DMS114 treated with DMSO at 0.1 percent for 48 hours (cell line): ENCODE measurements around the gene TSFM.

Experiments used
- DNase-seq: peaks from one replicate; lab custom pipeline; 2025; ENCODE audit not compliant: unreplicated experiment; lab: John Stamatoyannopoulos, UW

The TSFM gene

DNA sequence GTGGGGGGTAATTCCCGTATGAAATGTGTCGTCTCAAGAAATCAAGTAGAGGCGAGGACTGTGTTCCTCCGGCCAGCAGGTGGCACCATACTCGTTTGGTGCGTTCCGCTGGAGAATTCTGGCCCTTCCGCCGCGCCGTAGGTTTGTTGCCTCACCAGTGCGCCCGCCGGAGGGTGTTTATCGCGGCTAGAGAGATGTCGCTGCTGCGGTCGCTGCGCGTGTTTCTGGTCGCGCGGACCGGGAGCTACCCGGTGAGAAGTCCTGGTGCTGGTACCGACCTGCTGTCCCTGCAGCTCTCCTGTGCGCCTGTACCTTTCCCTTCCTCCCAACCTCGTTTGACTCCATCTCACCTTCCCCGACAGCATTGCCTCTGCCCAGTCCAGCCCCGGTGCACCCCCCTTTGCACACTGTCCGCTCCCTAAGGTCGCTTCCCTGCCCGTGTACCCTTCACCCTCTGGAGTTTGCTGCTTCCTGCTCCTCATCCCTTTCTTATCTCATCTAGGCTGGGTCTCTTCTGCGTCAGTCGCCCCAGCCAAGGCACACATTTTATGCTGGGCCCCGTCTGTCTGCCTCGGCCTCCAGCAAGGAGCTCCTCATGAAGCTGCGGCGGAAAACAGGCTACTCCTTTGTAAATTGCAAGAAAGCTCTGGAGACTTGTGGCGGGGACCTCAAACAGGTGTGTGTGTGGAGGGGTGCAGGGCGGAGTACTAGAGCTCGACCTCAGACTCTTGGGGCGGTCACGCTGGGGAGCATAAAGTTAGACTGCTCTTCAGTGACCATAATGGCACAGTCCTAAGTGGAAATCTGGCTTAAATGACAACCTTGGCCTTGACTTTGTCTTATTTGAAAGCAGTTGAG lies at the start of gene TSFM:
Gene TSFM, plus strand, starts transcription at position 180 of the 858 bp plus-strand sequence. Its CDS starts 15 bp downstream, at position 195.
- DNase-seq = peak; percentile 93

DNA sequence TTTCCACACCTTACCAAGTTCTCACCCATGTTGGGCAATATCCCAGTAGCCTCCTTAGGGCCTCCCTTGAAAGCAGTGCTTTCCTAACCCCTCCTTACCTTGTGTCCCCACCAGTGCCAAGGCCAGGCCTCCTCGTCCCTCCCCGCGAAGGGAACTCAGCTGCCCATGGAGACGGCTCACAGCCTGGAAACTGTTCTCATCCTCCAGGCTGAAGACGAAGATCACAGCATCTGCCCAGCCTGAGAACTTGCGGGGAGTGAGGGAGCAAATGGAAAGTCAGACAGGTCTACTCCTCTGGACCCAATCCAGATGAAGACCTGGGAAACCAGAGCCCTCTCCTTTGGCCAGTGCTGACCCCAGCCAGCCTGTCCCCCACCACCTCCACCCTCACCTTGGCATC lies 48.7 kb upstream of the TSFM start:
- no peak for DNase-seq

DNA sequence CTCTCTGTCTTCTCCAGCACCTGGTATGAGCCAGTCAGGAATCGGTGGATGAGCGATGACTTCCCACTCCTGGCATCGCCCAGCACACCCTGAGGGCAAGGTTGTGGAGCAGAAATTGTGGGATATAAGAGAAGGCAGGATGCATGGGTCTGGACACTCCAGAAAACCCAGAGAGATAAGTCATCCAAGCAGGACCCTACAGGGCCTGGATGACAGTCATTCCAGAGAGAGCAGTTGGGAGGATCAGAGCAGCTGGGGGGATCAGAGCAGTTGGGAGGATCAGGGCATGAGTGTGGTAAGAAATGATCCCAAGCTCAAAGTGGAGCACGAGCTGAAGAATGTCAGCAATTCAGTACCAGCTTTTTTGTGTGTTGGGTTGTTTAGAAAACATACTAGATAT lies 48.0 kb upstream of the TSFM start:
- no peak for DNase-seq

DNA sequence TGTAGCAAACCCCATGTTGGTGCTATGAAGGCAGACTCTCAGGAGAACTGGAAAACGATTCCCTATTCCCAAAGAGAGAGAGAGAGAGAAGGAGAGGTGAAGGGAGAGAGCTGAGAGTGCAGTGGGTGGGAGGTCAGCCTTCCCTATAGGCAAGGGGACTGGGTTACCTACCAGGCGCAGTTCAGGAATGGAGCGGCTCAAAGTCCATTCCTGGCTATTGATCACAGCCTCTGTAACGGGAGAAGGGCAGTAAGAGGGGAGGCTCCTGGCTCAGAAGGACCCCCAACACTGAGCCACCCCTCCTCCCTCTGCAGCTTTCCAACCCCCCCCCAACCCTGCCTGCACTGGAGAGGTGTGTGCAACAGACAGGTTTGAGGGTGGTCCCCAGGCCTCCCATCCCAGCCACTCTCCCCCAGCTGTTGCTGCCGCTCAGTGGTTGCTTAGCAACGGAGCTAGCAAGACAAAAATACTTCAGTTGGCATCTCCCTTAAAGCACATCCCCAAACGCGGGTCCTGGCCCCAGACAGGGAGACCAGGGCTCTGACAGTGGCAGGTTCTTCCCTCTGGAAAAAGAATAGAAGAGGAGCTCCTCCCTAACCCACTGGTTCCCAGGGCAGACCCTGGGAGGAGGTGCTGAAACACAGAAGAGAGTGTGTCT lies 47.3 kb upstream of the TSFM start:
- DNase-seq = no peak

DNA sequence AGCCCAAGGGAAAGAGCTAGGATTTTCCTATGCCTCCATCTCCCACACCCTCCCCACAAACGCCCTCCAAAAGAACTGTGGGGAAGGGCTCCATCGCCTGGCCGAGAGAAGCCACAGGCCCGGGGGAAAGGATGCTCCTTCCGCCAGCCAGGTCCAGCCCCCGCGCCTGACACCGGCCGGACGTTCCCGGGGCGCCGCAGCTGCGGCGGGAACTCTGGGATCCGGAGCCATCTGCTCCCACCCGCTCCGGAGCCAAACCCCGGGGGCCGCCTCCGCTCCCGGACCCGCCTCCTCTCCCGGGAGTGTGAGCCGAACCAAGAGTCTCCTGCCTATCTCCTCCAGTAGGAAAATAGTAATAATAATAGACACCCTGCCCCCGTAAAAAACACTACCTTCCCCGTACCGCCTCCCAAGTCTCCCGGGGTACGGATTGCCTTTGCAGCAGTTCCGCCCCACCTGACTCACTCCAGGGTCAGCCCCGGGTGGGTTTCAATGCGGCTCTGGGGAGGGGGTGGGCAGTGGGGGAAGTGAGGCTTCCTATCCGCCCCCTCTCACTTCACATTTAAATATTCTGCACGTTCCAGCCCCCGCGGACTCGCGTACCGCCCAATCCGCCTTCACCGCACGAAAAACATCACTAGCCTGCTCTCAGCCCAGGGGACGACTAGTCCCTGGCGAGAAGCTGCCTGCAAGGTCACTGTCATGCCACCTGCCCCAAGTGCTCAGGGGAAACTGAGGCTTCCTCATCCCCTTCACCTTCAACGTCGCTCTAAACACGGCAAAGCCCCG lies 46.4 kb upstream of the TSFM start:
- peak; percentile 54 for DNase-seq

DNA sequence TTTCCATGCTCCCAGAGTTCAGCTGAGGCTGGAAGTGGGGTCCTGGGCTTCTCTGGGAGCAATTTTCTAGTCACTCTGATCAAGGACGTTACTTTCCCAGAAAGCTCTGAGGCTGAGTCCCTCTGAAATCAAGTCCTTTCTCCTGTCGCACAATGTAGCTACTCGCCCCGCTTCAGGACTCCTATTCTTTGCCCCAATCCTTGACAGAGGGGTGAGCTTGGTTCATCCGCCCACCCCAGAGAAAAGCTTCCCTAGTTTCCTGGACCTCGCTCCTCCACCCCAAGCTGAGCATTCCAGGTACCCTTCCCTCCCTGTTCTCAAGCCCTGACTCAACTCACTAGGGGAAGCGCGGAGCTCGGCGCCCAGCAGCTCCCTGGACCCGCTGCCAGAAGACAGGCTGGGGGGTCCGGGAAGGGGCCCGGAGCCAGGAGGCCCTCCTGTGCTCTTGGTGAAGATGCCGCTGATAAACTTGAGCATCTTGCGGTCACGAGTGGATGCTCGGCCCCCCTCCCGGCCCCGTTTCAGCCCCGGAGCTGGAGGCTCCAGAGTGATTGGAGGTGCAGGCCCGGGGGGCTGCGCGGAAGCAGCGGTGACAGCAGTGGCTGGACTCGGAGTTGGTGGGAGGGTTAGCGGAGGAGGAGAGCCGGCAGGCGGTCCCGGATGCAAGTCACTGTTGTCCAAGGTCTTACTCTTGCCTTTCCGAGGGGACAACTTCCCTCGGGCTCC lies 45.7 kb upstream of the TSFM start:
- DNase-seq = peak; percentile 37

DNA sequence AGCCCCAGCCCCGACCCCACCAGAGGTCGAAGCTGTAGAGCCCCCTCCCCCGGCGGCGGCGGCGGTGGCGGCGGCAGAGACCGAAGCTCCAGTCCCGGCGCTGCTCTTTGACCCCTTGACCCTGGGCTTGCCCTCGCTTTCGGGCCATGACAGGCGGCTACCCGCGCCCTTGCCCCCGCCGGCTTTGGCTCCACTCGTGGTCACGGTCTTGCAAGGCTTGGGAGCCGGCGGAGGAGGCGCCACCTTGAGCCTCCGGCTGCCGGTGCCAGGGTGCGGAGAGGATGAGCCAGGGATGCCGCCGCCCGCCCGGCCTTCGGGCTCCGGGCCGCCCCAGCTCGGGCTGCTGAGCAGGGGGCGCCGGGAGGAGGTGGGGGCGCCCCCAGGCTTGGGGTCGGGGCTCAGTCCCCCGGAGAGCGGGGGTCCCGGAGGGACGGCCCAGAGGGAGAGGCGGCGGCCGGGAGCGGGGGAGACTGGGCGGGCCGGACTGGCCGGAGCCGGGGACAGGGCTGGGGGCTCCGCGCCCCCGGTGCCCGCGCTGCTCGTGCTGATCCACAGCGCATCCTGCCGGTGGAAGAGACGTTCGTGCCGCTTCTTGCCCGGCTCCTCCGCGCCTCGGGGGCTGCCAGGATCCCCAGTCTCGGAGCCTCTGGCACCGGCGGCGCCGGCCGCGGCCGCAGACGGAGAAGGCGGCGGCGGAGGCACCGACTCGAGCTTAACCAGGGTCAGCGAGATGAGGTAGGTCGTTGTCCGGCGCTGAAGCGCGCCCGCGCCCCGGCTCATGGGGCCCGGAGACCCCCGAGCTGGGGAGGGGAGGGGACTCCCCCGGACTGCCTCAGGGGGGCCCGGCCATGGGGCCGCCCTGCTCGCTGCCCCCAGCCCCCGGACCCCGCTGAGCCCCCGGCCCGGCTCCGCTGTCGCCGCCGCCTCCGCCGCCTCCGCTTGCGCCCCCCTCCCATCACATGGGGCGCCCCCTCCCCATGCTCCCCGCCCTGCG lies 44.8 kb upstream of the TSFM start:
- no peak for DNase-seq

DNA sequence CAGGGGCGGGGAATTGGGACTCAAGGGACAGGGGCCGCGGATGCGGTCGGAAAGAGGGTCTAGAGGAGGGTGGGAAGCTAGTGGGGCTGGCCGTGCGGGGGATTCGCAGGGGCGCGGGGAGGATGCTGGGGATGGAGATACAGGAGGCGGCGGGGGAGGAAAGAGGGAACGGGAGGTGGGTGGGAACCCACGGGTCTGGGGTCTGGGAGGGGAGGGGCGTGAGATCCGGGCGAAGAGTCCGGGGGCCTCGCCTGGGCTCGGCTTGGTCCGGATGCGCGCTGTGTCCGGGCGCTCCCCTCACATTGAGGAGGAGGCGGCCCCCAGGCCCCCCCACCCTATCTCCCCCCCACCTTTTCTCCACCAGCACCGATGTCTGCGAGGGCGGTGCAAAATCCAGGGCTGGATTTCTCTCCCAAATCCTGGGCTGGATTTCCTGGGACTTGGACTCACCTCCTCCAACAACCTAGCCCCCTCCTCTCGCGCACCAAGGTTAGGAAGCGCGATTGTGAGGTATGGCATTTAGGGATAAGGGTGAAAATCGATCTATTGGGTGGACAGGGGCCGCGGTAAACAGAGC lies 43.8 kb upstream of the TSFM start, which contains the start of gene AGAP2:
Gene AGAP2, minus strand, starts transcription at position 82 of the 577 bp plus-strand sequence. CDS start 496 bp downstream, outside the sequence.
- DNase-seq = peak; percentile 13

DNA sequence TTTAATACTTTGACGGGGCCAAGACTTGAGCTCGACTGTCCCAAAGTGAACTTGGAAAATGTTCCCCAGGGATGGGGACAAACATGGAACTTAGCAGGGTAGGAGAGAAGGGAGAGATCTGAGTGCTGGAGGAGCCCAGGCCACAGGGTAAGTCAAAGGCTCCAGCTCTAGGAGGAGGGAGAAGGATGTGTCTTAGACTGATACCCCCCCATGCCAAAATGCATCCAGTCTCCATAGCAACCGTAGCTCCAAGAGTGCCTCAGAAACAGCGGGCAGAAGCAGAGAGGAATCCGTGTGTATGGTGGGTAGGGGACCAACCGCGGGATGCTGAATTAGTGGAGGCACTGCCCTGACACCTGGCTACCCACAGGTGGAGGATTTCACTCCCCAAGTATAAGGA lies 43.2 kb upstream of the TSFM start:
- no peak for DNase-seq

DNA sequence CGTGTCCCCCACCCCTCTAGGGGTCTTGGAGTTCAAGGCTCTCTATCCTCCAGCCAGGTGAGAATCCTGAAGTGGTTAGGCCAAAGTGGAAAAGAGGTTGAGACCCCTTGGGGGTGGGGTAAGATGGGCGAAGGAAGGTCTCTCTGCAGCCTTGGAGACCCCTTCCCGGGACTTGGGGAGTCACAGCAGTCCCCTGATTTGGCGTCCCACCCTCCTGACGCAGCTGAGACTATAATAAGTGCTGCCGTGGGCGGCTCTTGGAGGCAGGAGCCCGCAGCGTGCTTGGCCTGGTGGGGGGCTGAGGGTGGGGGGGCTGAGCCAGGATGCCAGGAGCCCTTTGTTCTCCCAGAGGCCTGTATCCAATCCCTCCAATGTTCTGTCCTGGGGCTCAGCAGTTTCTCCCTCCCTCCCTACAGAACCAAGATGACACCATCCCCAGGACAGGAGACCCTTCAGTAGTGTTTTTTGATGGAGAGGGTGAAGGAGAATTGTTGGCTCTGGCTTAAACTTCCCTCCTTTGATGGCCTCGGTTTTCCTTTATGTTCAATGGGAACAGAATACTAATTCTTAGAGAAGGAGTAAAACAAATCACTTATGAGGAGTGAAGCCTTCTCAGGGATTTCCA lies 42.6 kb upstream of the TSFM start:
- no peak for DNase-seq

DNA sequence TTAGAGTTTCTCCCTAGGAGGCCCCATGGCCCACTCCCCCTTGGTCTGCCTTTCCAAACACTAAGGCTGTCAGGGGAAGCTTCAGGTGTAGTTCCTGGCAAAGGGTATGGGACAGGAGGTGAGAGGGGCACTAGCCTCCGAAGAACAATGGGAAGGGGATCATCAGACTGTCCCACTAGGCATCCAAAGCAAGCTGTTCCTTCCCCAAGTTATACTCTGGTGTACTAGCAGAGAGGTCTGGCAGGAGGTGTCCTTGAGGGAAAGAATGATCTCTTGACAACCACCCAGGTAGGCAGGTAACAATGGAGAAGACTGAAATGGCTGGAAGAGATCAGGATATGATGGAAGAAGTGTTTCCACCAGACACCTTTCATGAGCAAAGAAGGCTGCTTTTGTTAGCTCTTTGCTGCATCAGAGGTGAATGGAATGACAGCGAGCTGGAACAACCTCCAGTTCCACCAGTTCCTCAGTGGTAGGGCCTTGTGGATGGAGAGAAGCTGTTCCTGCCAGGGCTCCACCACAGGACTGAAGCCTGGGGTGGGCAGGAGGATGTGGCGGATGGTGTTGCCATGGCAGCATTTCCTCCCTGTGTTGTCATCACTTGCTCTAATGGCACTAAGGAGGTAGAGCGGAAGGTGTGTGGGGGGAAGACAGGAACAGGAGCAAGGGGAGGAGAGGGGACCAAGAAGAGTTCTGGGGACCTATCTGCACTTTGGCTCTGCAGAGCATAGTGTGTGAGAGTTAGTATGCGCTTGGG lies 41.8 kb upstream of the TSFM start:
- no peak for DNase-seq

DNA sequence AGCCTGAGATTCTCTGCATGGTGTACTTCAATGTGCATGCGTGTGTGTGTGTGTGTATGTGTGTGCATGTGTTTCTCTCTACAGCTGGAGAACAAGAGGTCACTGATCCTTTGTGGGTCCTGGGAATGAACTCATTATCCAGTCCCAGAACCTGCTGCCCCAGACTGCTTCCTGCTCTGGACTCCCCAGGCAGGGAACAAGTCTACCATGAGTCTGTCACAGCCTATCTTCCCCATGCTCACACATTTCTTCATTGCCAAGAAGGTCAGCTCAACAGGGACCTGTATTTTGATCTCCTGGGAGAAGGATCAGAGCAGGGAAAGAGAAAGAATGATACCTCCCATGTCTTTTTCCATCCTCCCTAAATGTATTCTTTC lies 41.2 kb upstream of the TSFM start:
- DNase-seq = no peak

DNA sequence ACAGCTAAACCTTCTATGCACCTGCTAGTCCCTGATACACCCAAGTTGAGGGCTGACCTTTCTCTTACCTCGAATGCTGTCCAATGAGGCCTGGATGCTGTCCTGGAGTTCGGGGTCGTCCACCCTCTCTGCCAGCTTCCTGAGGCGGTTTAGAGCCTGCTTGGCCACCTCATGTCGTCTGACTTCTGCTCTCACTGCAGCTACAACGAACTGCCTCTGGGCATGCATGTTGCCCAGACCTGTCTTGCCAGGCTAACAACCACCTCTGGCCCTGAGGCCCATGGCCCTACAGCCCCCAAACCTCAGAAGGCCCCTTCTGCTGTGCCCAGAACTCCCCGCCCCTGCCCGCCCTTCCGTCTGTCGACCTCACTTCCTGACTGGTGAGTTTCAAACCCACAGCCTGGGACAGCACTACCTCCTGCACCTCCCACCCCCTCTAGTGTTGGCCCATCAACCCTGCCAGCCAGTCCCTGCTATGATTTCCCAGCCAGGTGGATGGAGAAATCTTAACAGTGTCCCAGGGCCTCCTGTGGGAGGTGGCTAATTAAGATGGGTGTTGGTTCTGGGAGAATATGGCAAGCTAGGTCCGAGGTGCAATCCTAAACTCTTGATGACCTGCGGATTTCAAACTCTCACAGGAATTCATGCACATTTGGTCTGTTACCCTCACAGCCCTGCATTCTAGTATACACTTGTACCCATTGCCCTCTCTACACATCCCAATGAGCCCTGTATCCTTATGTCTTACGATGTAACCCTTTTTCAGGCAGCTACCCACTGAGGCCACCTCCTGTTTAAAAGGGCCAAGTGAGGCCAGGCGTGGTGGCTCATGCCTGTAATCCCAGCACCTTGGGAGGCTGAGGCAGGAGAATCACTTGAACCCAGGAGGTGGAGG lies 40.5 kb upstream of the TSFM start:
- no peak for DNase-seq

DNA sequence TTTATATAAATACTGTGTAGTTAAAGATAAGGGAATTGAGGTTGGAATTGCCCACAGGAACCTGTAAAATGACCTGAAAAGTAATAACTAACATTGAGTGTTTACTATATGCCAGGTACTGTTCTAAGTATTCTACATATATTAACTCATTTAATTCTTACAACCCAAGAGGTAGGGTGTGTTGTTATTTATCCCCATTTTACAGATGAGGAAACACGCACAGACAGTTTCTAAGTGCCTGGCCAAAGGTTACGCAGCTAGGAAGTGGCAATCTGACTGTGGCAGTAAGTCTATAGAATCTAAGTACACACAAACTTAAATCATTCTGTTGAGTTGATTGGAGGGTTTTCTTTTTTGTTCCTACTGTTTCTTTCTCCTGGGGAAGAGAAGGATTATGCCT lies 38.8 kb upstream of the TSFM start:
- DNase-seq = no peak

DNA sequence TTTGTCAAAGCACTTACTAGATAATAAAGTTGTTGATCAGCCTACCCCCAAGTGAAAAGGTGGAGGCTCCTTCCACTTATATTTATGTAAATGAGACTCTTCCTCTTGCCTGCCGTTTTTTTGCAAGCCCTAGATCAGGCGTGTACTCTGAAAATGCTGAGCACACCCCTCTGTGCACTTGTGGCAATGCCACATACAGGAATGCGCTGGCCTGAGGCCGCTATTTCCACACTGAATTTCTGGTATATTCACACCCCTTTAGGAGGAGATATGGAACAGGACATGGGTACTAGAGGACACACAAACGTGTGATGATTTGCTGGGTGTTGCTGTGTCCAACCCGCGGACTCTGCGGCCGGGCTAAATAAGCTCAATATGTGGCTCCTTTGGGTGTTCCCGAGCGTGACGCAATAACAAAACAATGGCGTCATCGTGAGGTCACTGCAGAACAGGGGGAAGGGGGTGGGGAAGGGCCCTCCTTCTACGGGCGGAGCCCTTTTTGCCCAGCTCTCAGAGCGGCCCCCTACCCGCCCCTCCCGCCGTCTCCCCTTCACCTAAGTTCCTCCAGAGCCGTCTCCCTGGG lies 38.3 kb upstream of the TSFM start:
- DNase-seq = peak; percentile 47

DNA sequence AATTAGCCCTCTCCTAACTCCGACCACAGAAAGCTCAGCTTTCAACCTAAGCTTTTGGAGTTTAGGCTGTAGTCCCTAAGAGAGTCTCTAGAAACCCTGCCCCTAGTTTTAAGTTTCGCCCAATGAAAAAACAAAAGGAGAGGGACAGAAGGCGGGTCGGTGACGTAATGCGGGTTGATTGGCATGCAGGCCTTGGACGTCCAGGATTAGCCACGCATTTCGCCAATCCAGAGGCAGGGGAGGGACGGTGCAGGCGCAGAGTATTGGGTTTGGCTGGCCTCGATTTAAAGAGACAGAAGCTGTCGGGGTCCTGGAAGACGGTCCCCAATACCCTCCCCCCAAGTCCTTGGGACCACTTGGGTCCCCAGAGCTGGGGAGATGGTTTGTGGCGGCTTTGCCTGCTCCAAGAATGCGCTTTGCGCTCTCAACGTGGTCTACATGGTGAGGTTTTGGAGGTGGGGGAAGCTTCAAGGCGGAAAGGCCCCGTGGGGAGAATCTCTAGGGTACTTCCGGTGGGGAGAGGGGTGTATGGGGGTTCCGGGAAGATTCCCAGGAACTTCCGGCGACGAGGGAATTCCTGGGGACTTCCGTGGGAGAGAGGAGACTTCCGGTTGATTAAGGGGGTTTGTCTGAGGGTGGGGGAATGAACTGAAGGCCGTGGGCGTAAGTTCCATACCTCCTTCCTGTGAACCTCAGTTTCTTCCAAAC lies 37.7 kb upstream of the TSFM start, which contains the start of gene TSPAN31:
Gene TSPAN31, plus strand, starts transcription at position 263 of the 708 bp plus-strand sequence. Its CDS starts 116 bp downstream, at position 379.
- DNase-seq = peak; percentile 93
